Fibroblast of lung (primary cell): ENCODE data around the gene SPINT2. TPM values are rescaled to one million over a fixed set of nuclear protein-coding genes. Genes with fewer than 3 reads are reported as not detected.

Experiments
- DNase-seq, 2 donors: peaks; one replicate each; pipeline versions ENCODE4 v3.0.0 to v3.0.0-alpha.2; 2010; ENCODE audit warnings: low read depth in 2 of 2
- H2AFZ ChIP-seq: 2 replicates; pipeline ENCODE4 v1.5.1; 2012; ENCODE audit warnings: low read length, control low read depth, inconsistent platforms
- H3K27ac ChIP-seq: 2 replicates; pipeline ENCODE4 v1.5.1; 2011; ENCODE audit warnings: low read length, control low read depth; ENCODE audit not compliant: insufficient read depth
- H3K27me3 ChIP-seq: 2 replicates; pipeline ENCODE4 v1.5.1; 2011; ENCODE audit warnings: mild to moderate bottlenecking, low read length; ENCODE audit not compliant: control insufficient read depth, insufficient read depth
- H3K36me3 ChIP-seq: 2 replicates; pipeline ENCODE4 v1.5.1; 2011; ENCODE audit warnings: low read length; ENCODE audit not compliant: control insufficient read depth, insufficient read depth
- H3K4me1 ChIP-seq: 2 replicates; pipeline ENCODE4 v1.5.1; 2011; ENCODE audit warnings: low read length; ENCODE audit not compliant: control insufficient read depth, insufficient read depth; ENCODE audit errors: extremely low read depth
- H3K4me2 ChIP-seq: 2 replicates; pipeline ENCODE4 v1.5.1; 2011; ENCODE audit warnings: low read length, control low read depth; ENCODE audit not compliant: insufficient read depth; ENCODE audit errors: extremely low read depth
- H3K4me3 ChIP-seq, 4 experiments: fragments of 200-600 bp in 1 of 4; sonication (generic) in 1 of 4; replicated peaks in 1 of 4; 2 replicates each; pipeline ENCODE4 v1.5.1; 2011 to 2016; ENCODE audit warnings: low read length in 4 of 4, low read depth in 3 of 4, mild to moderate bottlenecking in 3 of 4, control low read depth in 2 of 4, inconsistent platforms in 1 of 4, mixed read lengths in 1 of 4; ENCODE audit not compliant: insufficient read depth in 1 of 4; ENCODE audit errors: control extremely low read depth in 1 of 4
- H3K79me2 ChIP-seq: 2 replicates; pipeline ENCODE4 v1.5.1; 2012; ENCODE audit warnings: mild to moderate bottlenecking, low read length, inconsistent platforms; ENCODE audit not compliant: control insufficient read depth, insufficient read depth
- H3K9ac ChIP-seq: 2 replicates; pipeline ENCODE4 v1.5.1; 2011; ENCODE audit warnings: mild to moderate bottlenecking, low read length, control low read depth; ENCODE audit not compliant: insufficient read depth
- H3K9me3 ChIP-seq: 2 replicates; pipeline ENCODE4 v1.5.1; 2012; ENCODE audit warnings: low read depth, low read length; ENCODE audit not compliant: control insufficient read depth, insufficient read depth
- H4K20me1 ChIP-seq: 2 replicates; pipeline ENCODE4 v1.5.1; 2011; ENCODE audit warnings: low read length; ENCODE audit not compliant: control insufficient read depth, insufficient read depth; ENCODE audit errors: extremely low read depth
- CTCF ChIP-seq, 2 donors: IDR thresholded peaks in 1 of 2; conservative IDR thresholded peaks in 1 of 2; 1 replicate in 1 of 2; 2 replicates in 1 of 2; pipeline ENCODE4 v1.5.1; 2011 to 2012; ENCODE audit warnings: low read length in 2 of 2, control low read depth in 1 of 2, inconsistent platforms in 1 of 2, low read depth in 1 of 2, mild to moderate bottlenecking in 1 of 2
- EZH2 ChIP-seq: IDR thresholded peaks from 2 replicates; pipeline ENCODE4 v1.5.1; 2012; ENCODE audit warnings: low read length, control low read depth, mild to moderate bottlenecking; ENCODE audit errors: missing control alignments
- polyA plus RNA-seq, 2 donors: library from polyadenylated mRNA; depleted of rRNA in 1 of 2; stranded (reverse) in 1 of 2; unstranded in 1 of 2; fragments of >200 nt; gene quantifications; 2 replicates each; pipeline ENCODE4 v1.2.1, GENCODE V29; 2011 to 2012; ENCODE audit warnings: missing spikeins in 1 of 2
- total RNA-seq: library from RNA; depleted of rRNA; stranded (reverse); fragments of >200 nt; gene quantifications from 2 replicates; pipeline ENCODE4 v1.2.1, GENCODE V29; 2014

SPINT2 gene
- total and polyA plus RNA-seq, 2 donors (not counting 1 experiment from before 2014, with no cell fraction given) = 4.5 to 4.6 TPM

- no peak overlapping the region for H3K9ac ChIP-seq
- no peak overlapping the region for H3K27ac ChIP-seq
- TF ChIP-seq CTCF (conservative IDR thresholded peaks at IDR 0.05 in 1 of 2, IDR thresholded peaks at IDR 0.05 in 1 of 2; ENCODE audit: low read depth in 1 of 2, low read length in 2 of 2) (no peak), EZH2 (no peak)
- no peak overlapping the region for H3K4me2 ChIP-seq
- H3K79me2 ChIP-seq = no peaks in the 10 kb centered on the region
- H3K4me1 ChIP-seq = peaks cover 21% of the 10 kb centered on the region
- H4K20me1 ChIP-seq = no peaks in the 10 kb centered on the region
- no peaks in the 10 kb centered on the region for H3K9me3 ChIP-seq
- DNase-seq = no peak
- H3K27me3 ChIP-seq = no peaks in the 10 kb centered on the region
- no peaks in the 10 kb centered on the region for H3K36me3 ChIP-seq
- peak overlapping the region; percentile 1 for H2AFZ ChIP-seq
- no peak overlapping the region for H3K4me3 ChIP-seq
These were observed 10.4 kb downstream of the SPINT2 start for GRCh38 chr19:38274739-38275138.

GRCh38 chr19:38276942-38277517 is 12.7 kb downstream of the SPINT2 start:
- no peaks in the 10 kb centered on the region for H3K36me3 ChIP-seq
- H3K9me3 ChIP-seq = no peaks in the 10 kb centered on the region
- no peak overlapping the region for H2AFZ ChIP-seq
- H3K79me2 ChIP-seq = no peaks in the 10 kb centered on the region
- no peaks in the 10 kb centered on the region for H4K20me1 ChIP-seq
- no peaks in the 10 kb centered on the region for H3K27me3 ChIP-seq
- peaks cover 16% of the 10 kb centered on the region for H3K4me1 ChIP-seq
- peak overlapping the region; percentile 50 for H3K27ac ChIP-seq
- no peak overlapping the region for H3K4me3 ChIP-seq
- DNase-seq = no peak
- TF ChIP-seq CTCF (conservative IDR thresholded peaks at IDR 0.05 in 1 of 2, IDR thresholded peaks at IDR 0.05 in 1 of 2; ENCODE audit: low read depth in 1 of 2, low read length in 2 of 2) (no peak), EZH2 (no peak)
- H3K4me2 ChIP-seq = no peak overlapping the region
- H3K9ac ChIP-seq = peak overlapping the region; percentile 11

- no peak overlapping the region for H3K4me3 ChIP-seq
- peak overlapping the region; percentile 11 for H3K9ac ChIP-seq
- H3K27me3 ChIP-seq = no peaks in the 10 kb centered on the region
- no peaks in the 10 kb centered on the region for H4K20me1 ChIP-seq
- peaks cover 16% of the 10 kb centered on the region for H3K4me1 ChIP-seq
- no peaks in the 10 kb centered on the region for H3K36me3 ChIP-seq
- peak in 1 of 2 donors; percentile 68 for DNase-seq
- H3K9me3 ChIP-seq = no peaks in the 10 kb centered on the region
- H3K4me2 ChIP-seq = peak overlapping the region; percentile 3
- TF ChIP-seq EZH2 = no peak
- TF ChIP-seq CTCF (conservative IDR thresholded peaks at IDR 0.05 in 1 of 2, IDR thresholded peaks at IDR 0.05 in 1 of 2; ENCODE audit: low read depth in 1 of 2, low read length in 2 of 2) = no peak
- peak overlapping the region; percentile 50 for H3K27ac ChIP-seq
- H3K79me2 ChIP-seq = no peaks in the 10 kb centered on the region
- H2AFZ ChIP-seq = no peak overlapping the region
These were observed 13.2 kb downstream of the SPINT2 start for GRCh38 chr19:38277549-38277948.
